HCT116 (cell line): ENCODE results near the gene TUBA4B. TPM values are rescaled to one million over a fixed set of nuclear protein-coding genes. Genes with fewer than 3 reads are reported as not detected.
A peak's percentile ranks its signal among the peaks of the same experiment; 100 is the strongest.

Experiments used
- ATAC-seq: fragments of 200-7000 bp; cut with Tn5 transposase; 2 replicates; pipeline ENCODE4 v1.9.1; 2020; ENCODE audit warnings: mild to moderate bottlenecking, moderate library complexity
- BruUV-seq: library from RNA; stranded (reverse); fragments of 400-500 nt; replicated peaks from 2 replicates; lab custom pipeline; 2021; lab: Mats Ljungman, UMichigan
- CTCF ChIA-PET: fragments of 300-600 bp; sonication (Branson Sonifier 250); formaldehyde crosslinking; loops from one replicate; lab custom pipeline; 2021; ENCODE audit warnings: antibody characterized with exemption; lab: Charles Lee
- POLR2A ChIA-PET: fragments of 300-600, 350-600 bp; sonication (Branson Sonifier 250); formaldehyde crosslinking; loops from one replicate; lab custom pipeline; 2021; ENCODE audit warnings: antibody characterized with exemption; lab: Charles Lee
- RAD21 ChIA-PET, 2 experiments: fragments of 300-600 bp; sonication (Branson Sonifier 250); formaldehyde crosslinking; loops; one replicate each; lab custom pipeline; 2023; ENCODE audit warnings: low total read pairs in 2 of 2; ENCODE audit not compliant: uncharacterized antibody in 2 of 2, unreplicated experiment in 2 of 2, low non-redundant PET in 1 of 2; lab: Charles Lee
- DNase-seq: peaks from one replicate; pipeline ENCODE4 v3.0.0-alpha.2; 2010; ENCODE audit warnings: low read depth, low spot score
- H2AFZ ChIP-seq: fragments of 200-600 bp; shearing (Covaris generic), sonication (generic); 2 replicates; pipeline ENCODE4 v1.6.1; 2017; ENCODE audit warnings: low read depth, mixed run types, mixed read lengths, antibody characterized with exemption, low read length; ENCODE audit not compliant: poor library complexity, severe bottlenecking
- H3K27ac ChIP-seq: 2 replicates; pipeline ENCODE4 v1.5.1; 2012; ENCODE audit warnings: low read depth, low read length
- H3K27me3 ChIP-seq: fragments of 200-600 bp; sonication (generic); 2 replicates; pipeline ENCODE4 v1.6.1; 2016; ENCODE audit warnings: mixed run types, low read length, mixed read lengths; ENCODE audit not compliant: insufficient read depth
- H3K36me3 ChIP-seq, 2 experiments: fragments of 200-500 bp in 1 of 2; fragments of 200-600 bp in 1 of 2; sonication (Bioruptor generic) in 1 of 2; sonication (generic) in 1 of 2; 2 replicates each; pipeline versions ENCODE4 v1.5.1 to v1.6.1; 2014 to 2016; ENCODE audit warnings: low read length in 2 of 2, inconsistent platforms in 1 of 2, mixed read lengths in 1 of 2, mixed run types in 1 of 2; ENCODE audit not compliant: insufficient read depth in 2 of 2, control insufficient read depth in 1 of 2
- H3K4me1 ChIP-seq, 2 experiments: fragments of 200-600 bp in 1 of 2; sonication (generic) in 1 of 2; 2 replicates each; pipeline versions ENCODE4 v1.5.1 to v1.6.1; 2012 to 2017; ENCODE audit warnings: low read length in 2 of 2, inconsistent platforms in 1 of 2, mild to moderate bottlenecking in 1 of 2, mixed read lengths in 1 of 2, mixed run types in 1 of 2, moderate library complexity in 1 of 2; ENCODE audit not compliant: insufficient read depth in 2 of 2, control insufficient read depth in 1 of 2
- H3K4me2 ChIP-seq: fragments of 200-600 bp; sonication (generic); 2 replicates; pipeline ENCODE4 v1.6.1; 2017; ENCODE audit warnings: mixed run types, low read length, mixed read lengths
- H3K4me3 ChIP-seq, 2 experiments: fragments of 200-600 bp in 1 of 2; sonication (generic) in 1 of 2; replicated peaks in 1 of 2; 2 replicates each; pipeline ENCODE4 v1.5.1; 2011 to 2016; ENCODE audit warnings: low read length in 2 of 2, control low read depth in 1 of 2, low read depth in 1 of 2, mild to moderate bottlenecking in 1 of 2, mixed read lengths in 1 of 2, mixed run types in 1 of 2
- H3K79me2 ChIP-seq: fragments of 200-600 bp; sonication (generic); 2 replicates; pipeline ENCODE4 v1.6.1; 2017; ENCODE audit warnings: mild to moderate bottlenecking, mixed run types, low read length, moderate library complexity, mixed read lengths; ENCODE audit not compliant: insufficient read depth
- H3K9ac ChIP-seq: fragments of 200-600 bp; sonication (generic); 2 replicates; pipeline ENCODE4 v1.6.1; 2016; ENCODE audit warnings: low read length, mixed read lengths
- H3K9me2 ChIP-seq: fragments of 200-600 bp; sonication (generic), shearing (Covaris generic); 2 replicates; pipeline ENCODE4 v1.6.1; 2017; ENCODE audit warnings: mixed run types, mild to moderate bottlenecking, moderate library complexity; ENCODE audit not compliant: insufficient read depth
- H3K9me3 ChIP-seq, 2 experiments: fragments of 200-500 bp in 1 of 2; fragments of 200-600 bp in 1 of 2; sonication (Bioruptor generic) in 1 of 2; sonication (generic) in 1 of 2; 2 replicates each; pipeline ENCODE4 v1.6.1; 2014 to 2017; ENCODE audit warnings: low read length in 2 of 2, mixed read lengths in 2 of 2, inconsistent platforms in 1 of 2, low read depth in 1 of 2, mild to moderate bottlenecking in 1 of 2, mixed run types in 1 of 2, moderate library complexity in 1 of 2; ENCODE audit not compliant: control insufficient read depth in 1 of 2, insufficient read depth in 1 of 2
- H4K20me1 ChIP-seq: fragments of 200-600 bp; sonication (generic), shearing (Covaris generic); 2 replicates; pipeline ENCODE4 v1.6.1; 2017; ENCODE audit warnings: mixed run types, mild to moderate bottlenecking, moderate library complexity; ENCODE audit not compliant: insufficient read depth
- CTCF ChIP-seq, 3 experiments: fragments of 200-600 bp in 1 of 3; sonication (generic) in 1 of 3; IDR thresholded peaks in 2 of 3; conservative IDR thresholded peaks in 1 of 3; 2 replicates each; pipeline ENCODE4 v1.5.1; 2012 to 2017; ENCODE audit warnings: low read depth in 2 of 3, low read length in 2 of 3, antibody characterized with exemption in 1 of 3, borderline replicate concordance in 1 of 3, control low read depth in 1 of 3, mild to moderate bottlenecking in 1 of 3, mixed read lengths in 1 of 3, mixed run types in 1 of 3, moderate library complexity in 1 of 3; ENCODE audit not compliant: insufficient read depth in 1 of 3
- MAX ChIP-seq: IDR thresholded peaks from 2 replicates; pipeline ENCODE4 v1.6.1; 2012
- REST ChIP-seq: IDR thresholded peaks from 2 replicates; pipeline ENCODE4 v1.6.1; 2012; ENCODE audit warnings: low read depth
- ZNF274 ChIP-seq: fragments of 200-500 bp; sonication (Bioruptor generic); IDR thresholded peaks from 2 replicates; pipeline ENCODE4 v1.6.1; 2014; ENCODE audit warnings: mild to moderate bottlenecking, low read depth, low read length, inconsistent platforms
- intact Hi-C: fragments of 100-400 bp; cut with micrococcal nuclease; formaldehyde crosslinking; loops from 2 replicates; pipeline ENCODE4 v1.10.0; 2022
- total RNA-seq: library from RNA; stranded (reverse); gene quantifications from one replicate; pipeline ENCODE4 v1.2.1, GENCODE V29; 2021; ENCODE audit not compliant: unreplicated experiment

The TUBA4B gene
- total RNA-seq, 1 experiment from 2014 or later: not detected

GRCh38 chr2:219279916-219280516, 27.0 kb downstream of the TUBA4B start:
- H3K79me2 ChIP-seq: no peaks in the 10 kb centered on the region
- POLR2A ChIA-PET: interaction anchor here (1.2 kb wide), 1 partner anchor 11 kb away, joined by 5 read pairs; no protein-coding TSS in a partner anchor
- RAD21 ChIA-PET: no interaction called here
- H3K9me3 ChIP-seq: no peaks in the 10 kb centered on the region
- H3K36me3 ChIP-seq: no peaks in the 10 kb centered on the region
- BruUV-seq: no TSS peak
- H2AFZ ChIP-seq: no peak overlapping the region
- H3K4me3 ChIP-seq: peak overlapping the region; percentile 59 to 65
- TF ChIP-seq ZNF274 (no peak), CTCF (IDR thresholded peaks at IDR 0.05 in 2 of 3, conservative IDR thresholded peaks at IDR 0.05 in 1 of 3; ENCODE audit: borderline replicate concordance in 1 of 3, insufficient read depth in 1 of 3, low read depth in 2 of 3, low read length in 2 of 3) (peak in 1 of 3 experiments; percentile 1; a peak in 1 of 6 replicates)
- DNase-seq (no peak), ATAC-seq (no peak)
- H4K20me1 ChIP-seq: no peaks in the 10 kb centered on the region
- peak overlapping the region; percentile 82 for H3K27ac ChIP-seq
- H3K4me1 ChIP-seq: peaks cover 23 to 44% of the 10 kb centered on the region in 2 experiments
- CTCF ChIA-PET: interaction anchor here (0.8 to 4.3 kb wide), 3 partner anchors 11 to 18 kb away, joined by 3 to 71 read pairs (median 3); no protein-coding TSS in a partner anchor
- no peaks in the 10 kb centered on the region for H3K27me3 ChIP-seq
- H3K9me2 ChIP-seq: no peaks in the 10 kb centered on the region
- intact Hi-C loops: loop anchor here (1.0 kb wide), 1 partner anchor 14 kb away; no protein-coding TSS in a partner anchor
- H3K4me2 ChIP-seq: peak overlapping the region; percentile 86
- H3K9ac ChIP-seq: peak overlapping the region; percentile 71

- Histone ChIP-seq H3K9ac (no peak overlapping the region), H3K27ac (no peak overlapping the region), H3K79me2 (no peaks in the 10 kb centered on the region), H3K9me2 (no peaks in the 10 kb centered on the region), H3K4me2 (peak overlapping the region; percentile 86; the same call in 1 of the 2 replicates), H3K27me3 (no peaks in the 10 kb centered on the region), H2AFZ (no peak overlapping the region), H3K9me3 (no peaks in the 10 kb centered on the region), H3K36me3 (no peaks in the 10 kb centered on the region), H3K4me1 (peaks cover 20 to 38% of the 10 kb centered on the region in 2 experiments), H3K4me3 (no peak overlapping the region), H4K20me1 (no peaks in the 10 kb centered on the region)
- DNase-seq (no peak), ATAC-seq (no peak)
- RAD21 ChIA-PET: no interaction called here
- intact Hi-C loops: no loop called here
- CTCF ChIA-PET: interaction anchor here (0.6 kb wide), 1 partner anchor 14 kb away, joined by 3 read pairs; no protein-coding TSS in a partner anchor
- TF ChIP-seq MAX (no peak), REST (no peak), ZNF274 (no peak)
- BruUV-seq: TSS peak; percentile 58
- POLR2A ChIA-PET: no interaction called here
These were observed 27.6 kb downstream of the TUBA4B start for GRCh38 chr2:219280651-219281050.
